H1 (cell line): ENCODE results near the gene PLPP7. TPM values are rescaled to one million over a fixed set of nuclear protein-coding genes. Genes with fewer than 3 reads are reported as not detected.

Experiments
- SUZ12 ChIP-seq: fragments of 200-600 bp; sonication (generic); IDR thresholded peaks from 2 replicates; pipeline ENCODE4 v1.6.1; 2012; ENCODE audit warnings: mild to moderate bottlenecking, inconsistent platforms, low read length, moderate library complexity, mixed read lengths
- polyA plus RNA-seq, 7 experiments: library from polyadenylated mRNA; depleted of rRNA in 3 of 7; stranded (reverse) in 5 of 7; unstranded in 2 of 7; fragments of >200 nt in 5 of 7; fragments of 200-250 nt in 2 of 7; gene quantifications; 1 replicate in 5 of 7; 2 replicates in 1 of 7; 4 replicates in 1 of 7; pipeline versions ENCODE4 v1.2.1 to v1.2.3, GENCODE V29; 2011 to 2013; ENCODE audit warnings: missing spikeins in 2 of 7, mixed read lengths in 2 of 7
- total RNA-seq: library from RNA; stranded (reverse); fragmentation: NEBNext Ultra II Directional; extraction: Animal tissue kit (Norgen Biotek cat#: 25700); gene quantifications from 2 replicates; pipeline ENCODE4 v1.2.1, GENCODE V29; 2021
- TF ChIP-seq, protein P1 (sequence below), 3 experiments: IDR thresholded peaks; 1 replicate in 2 of 3; 2 replicates in 1 of 3; pipeline versions ENCODE4 v1.5.1 to v1.6.1; 2011; ENCODE audit warnings: low read length in 3 of 3, mild to moderate bottlenecking in 3 of 3, inconsistent platforms in 2 of 3, low read depth in 1 of 3, moderate library complexity in 1 of 3; ENCODE audit not compliant: insufficient read depth in 1 of 3; ENCODE audit errors: control extremely low read depth in 1 of 3

PLPP7 gene
- total and polyA plus RNA-seq, 2 of the 8 experiments (the other 6 are each of a cell fraction or from before 2014, with no cell fraction given) = 3.4 to 3.9 TPM

DNA sequence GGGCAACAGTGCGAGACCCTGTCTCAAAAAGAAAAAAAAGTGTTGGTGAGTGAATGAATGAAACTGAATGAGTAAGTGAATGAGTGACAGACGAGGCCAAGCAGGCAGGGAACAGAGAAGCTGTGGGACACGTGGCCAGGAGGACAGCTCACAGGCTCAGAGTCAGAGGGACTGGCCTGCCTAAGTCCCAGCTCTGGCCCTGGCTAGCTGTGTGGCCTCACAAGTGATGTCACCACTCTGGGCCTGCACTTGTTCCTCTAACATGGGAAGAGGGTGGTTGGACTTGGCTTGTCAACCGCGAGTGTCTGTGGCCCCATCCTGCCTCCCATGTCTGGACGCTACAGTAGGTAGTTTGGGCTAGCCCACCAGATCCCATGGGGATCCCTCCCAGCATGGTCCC lies 4.7 kb upstream of the PLPP7 start (continued):
- TF ChIP-seq, protein P1, sequence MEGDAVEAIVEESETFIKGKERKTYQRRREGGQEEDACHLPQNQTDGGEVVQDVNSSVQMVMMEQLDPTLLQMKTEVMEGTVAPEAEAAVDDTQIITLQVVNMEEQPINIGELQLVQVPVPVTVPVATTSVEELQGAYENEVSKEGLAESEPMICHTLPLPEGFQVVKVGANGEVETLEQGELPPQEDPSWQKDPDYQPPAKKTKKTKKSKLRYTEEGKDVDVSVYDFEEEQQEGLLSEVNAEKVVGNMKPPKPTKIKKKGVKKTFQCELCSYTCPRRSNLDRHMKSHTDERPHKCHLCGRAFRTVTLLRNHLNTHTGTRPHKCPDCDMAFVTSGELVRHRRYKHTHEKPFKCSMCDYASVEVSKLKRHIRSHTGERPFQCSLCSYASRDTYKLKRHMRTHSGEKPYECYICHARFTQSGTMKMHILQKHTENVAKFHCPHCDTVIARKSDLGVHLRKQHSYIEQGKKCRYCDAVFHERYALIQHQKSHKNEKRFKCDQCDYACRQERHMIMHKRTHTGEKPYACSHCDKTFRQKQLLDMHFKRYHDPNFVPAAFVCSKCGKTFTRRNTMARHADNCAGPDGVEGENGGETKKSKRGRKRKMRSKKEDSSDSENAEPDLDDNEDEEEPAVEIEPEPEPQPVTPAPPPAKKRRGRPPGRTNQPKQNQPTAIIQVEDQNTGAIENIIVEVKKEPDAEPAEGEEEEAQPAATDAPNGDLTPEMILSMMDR (IDR thresholded peaks at IDR 0.05; ENCODE audit: control extremely low read depth in 1 of 3, insufficient read depth in 1 of 3, low read depth in 1 of 3, low read length in 3 of 3) = no peak
- TF ChIP-seq SUZ12 = no peak
- TF ChIP-seq, all 59 proteins: peak for 0
